Measurements from ENCODE around the gene DDR2.
"Not testable (repeated sequence)": the region's sequence is repeated elsewhere in the genome, so short reads cannot be mapped to it uniquely, and the experiment has no call there.

Gene DDR2

GRCh38 chr1:162788783-162789182 is 156.5 kb downstream of the DDR2 start:
- not testable (repeated sequence) for DNase-seq

DNA sequence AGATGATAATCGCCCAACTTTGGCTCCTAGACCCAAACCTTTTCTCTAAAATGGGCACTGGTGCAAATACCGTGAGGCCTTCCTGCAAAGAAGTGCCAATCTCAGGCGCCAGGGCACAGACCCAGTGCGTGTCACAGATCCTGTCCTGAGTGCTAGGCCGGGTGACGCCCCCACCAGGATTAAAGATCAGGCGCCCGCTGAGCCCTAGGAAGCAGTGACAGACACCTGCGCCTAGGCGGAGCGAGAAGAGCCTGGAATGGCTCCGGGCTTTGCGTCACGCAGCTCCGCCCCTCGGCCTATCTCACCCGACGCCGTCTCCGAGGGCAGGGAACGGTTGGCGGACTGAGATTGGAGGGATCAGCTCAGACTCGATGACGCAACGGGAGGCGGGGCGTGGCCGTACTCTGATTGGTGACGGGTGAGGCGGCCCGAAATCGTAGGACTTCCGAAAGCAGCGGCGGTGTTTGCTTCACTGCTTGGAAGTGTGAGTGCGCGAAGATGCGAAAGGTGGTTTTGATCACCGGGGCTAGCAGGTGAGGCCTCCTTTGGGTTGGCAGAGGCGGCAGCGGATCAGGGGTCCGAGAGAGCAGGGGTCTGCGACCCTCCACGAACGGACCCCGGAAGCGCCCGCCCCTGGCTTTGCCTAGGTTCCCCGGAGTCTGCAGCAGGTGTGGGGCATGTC is 158.2 kb downstream of the DDR2 start, which contains the start of gene HSD17B7:
HSD17B7 (plus strand) TSS at position 400 of the 682 bp plus-strand sequence; CDS start at position 499, 99 bp downstream.
- DNase-seq = peak; percentile 47

- DNase-seq = not testable (repeated sequence)
These were observed 158.7 kb downstream of the DDR2 start for GRCh38 chr1:162790985-162791357.

DNA sequence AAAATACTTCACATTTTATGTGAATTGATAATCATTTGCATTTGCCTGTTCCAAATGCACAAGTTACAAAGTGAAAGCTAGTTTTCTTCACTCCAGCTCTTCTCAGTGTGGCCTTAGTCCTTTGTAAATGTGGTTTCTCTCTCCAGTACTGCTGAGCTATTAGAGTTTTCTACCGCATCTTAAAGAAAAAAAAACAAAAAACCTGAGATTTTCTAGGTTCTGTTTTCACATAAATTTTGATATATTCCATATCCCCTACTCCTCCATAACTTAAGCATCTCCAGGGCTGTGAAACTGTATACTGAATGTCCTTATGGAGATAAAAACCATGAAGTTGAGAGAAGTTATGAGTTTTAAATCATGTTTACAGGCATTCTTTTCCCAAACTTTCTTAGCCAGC is 162.0 kb downstream of the DDR2 start:
- DNase-seq = not testable (repeated sequence)

DNA sequence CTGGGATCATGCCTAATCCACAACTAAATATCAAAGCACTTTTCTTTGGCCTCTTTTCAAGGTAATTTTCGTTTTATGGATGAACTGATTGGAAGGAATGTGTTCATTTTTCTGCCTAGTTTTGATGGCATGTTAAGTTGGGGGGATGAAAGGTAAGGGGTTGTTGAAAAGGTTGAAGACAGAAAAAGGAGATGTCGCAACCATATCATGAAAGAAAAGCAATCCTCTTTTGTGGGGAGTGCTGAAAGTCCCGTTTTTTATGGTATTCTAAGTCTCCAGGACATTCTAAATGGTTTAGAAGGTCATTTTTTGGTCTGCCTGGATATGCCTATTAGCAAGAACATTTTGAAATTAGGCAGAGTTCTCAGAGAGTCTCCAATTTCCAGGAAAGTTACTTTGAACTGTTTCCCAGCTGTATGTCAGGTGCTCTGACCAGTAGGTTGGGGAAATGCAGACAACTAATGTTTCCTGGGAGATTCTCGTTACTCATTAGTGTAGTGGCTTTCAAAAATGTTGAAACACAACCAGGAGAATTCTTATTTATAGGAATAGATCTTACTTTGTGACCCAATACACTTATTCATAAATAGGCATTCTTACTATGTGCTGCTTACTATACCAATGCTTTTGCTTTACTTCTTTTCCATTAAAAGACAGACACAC is 164.5 kb downstream of the DDR2 start:
- DNase-seq = not testable (repeated sequence)

DNA sequence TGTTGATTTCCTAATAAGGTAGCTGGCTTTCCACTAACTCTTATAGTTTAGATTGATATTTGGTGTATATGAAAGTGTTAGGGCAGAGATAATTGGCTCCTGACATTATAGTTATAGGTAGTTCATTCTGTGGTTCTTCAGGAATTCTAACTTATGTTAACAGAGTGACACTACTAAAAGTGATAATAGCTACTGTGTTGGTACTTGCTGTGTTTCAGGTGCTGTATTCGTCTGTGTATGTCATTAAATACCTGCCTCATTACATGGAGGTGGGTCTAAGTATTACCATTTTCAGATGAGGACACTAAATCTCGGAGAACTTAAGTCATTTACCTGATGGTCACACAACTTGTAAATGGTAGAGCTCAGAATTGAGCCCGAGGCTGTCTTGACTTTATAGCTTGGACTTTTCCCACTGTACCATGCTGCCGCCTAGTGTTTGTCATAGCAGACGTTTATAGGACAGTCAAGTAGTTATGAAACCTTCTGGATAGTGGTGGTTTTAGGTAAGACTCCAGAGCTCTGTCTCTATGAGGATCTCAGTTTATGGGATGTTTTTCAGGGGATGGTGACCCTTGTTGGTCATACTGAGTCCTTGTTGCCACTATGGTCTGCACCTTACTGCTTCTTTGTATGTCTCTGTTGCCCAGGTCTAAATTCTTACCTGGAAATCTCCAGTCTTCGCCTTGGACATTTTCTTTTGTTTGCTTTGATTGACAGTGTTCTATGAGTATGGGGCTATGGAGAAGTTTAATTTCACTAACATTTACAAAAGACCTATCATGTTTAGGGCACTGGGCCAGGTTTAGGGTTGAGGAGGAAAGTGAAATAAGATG is 167.9 kb downstream of the DDR2 start:
- DNase-seq = not testable (repeated sequence)

- DNase-seq = not testable (repeated sequence)
These were observed 175.2 kb downstream of the DDR2 start for GRCh38 chr1:162807503-162807902.

- DNase-seq = not testable (repeated sequence)
These were observed 180.1 kb downstream of the DDR2 start for GRCh38 chr1:162812357-162812756.

GRCh38 chr1:162818136-162818535 is 185.9 kb downstream of the DDR2 start:
- DNase-seq = not testable (repeated sequence)

DNA sequence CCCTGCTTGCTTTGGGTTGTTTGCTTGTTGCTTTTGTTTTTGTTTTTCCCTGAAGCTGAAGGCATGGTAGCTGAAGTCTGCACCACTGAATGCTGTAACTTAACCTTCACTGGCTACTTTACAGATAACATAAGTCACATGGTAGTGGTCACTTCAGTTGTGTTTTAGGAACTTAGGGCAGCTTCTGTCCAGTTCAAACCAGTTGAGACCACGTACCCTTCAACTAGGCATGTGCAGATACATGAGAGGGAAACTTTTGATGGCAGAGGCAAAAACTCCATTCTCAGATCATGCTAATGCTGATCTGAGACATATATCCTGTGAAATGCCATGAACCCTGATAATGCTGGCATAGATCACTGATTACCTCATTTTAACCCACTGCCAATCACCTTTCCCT is 186.4 kb downstream of the DDR2 start:
- DNase-seq = not testable (repeated sequence)

GRCh38 chr1:162822391-162823200 is 190.3 kb downstream of the DDR2 start:
- no peak for DNase-seq

- DNase-seq = no peak
These were observed 191.0 kb downstream of the DDR2 start for GRCh38 chr1:162823231-162823630.

DNA sequence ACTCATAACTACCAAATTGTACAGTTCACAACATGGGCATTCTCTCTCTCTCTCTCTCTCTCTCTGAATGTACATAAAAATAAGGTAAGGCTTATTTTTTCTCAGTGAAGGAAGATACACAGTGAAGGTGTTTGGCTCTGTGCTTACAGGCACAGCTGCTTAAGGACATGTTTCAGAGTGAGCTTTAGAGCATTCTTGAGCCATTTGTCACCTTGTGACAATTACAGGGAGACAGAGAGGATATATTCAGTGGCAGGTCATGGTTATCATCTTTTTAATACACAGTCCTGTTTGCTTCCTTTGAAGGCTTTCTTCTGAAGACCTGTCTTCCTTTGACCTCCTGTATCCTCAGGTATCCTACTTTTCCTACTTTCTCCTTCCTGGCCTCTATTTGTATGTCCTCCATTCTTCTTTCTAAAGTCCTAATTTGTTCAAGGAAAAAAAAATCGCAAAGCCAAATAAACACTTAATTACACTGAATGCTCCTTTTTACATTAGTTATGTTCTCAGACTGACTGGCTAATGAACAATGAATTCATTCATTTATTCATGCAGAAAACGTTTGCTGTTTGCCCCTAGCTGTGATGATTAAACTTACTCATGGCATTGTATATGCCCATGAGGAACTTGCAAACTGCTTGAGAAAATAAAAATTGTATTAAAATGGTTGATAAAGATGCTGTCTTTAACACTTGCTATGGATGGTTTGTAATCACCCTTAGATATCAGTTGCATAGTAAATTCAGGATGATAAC is 191.7 kb downstream of the DDR2 start:
- DNase-seq = no peak

DNA sequence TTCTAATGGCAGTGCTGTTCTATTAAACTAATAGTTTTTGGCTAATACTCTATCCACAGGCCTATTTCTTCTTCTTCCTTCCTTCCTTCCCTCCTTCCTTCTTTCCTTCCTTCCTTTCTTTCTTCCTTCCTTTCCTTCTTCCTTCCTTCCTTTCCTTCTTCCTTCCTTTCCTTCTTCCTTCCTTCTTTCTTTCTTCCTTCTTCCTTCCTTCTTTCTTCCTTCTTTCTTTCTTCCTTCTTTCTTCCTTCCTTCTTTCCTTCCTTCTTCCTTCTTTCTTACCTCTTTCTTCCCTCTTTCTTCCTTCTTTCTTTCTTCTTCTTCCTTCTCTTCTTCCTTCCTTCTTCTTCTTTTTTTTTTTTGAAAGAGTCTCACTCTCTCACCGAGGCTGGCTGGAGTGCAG is 197.0 kb downstream of the DDR2 start:
- no peak for DNase-seq

DNA sequence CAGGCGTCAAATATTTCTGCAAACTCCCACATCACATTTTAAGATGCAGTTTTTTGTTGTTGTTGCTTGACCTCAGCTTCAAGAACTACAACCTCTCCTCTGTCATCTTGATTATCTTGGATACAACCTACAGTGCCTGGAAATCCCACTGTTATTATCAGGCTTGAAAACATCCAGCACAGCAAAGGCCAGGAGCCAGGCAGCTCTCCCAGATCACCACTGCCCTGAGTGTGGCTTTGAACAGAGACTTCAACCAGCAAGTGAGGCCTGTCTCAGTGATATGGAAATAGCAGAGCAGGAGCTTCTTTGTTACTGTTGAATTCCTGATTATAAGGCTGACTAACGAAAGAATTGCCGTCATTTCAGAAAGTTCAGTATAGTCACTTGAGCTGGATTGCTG is 200.2 kb downstream of the DDR2 start:
- no peak for DNase-seq

GRCh38 chr1:162835157-162835899 is 203.1 kb downstream of the DDR2 start:
- DNase-seq = no peak

Measured in GF-D8 (cell line).